Keratinocyte (primary cell): Measurements from ENCODE around the gene CALY.

Experiments used
- EZH2 ChIP-seq: IDR thresholded peaks from one replicate; pipeline ENCODE4 v1.6.1; 2012; ENCODE audit warnings: inconsistent platforms, mild to moderate bottlenecking, low read length, moderate library complexity
- TF ChIP-seq, protein P1 (sequence below), 3 experiments: IDR thresholded peaks in 1 of 3; conservative IDR thresholded peaks in 1 of 3; optimal IDR thresholded peaks in 1 of 3; 2 replicates in 2 of 3; 3 replicates in 1 of 3; pipeline versions ENCODE3 to v1.5.1; 2011; ENCODE audit warnings: low read length in 3 of 3, mild to moderate bottlenecking in 3 of 3, moderate library complexity in 2 of 3, control low read depth in 1 of 3, inconsistent platforms in 1 of 3; ENCODE audit not compliant: insufficient read depth in 2 of 3; ENCODE audit errors: extremely low read depth in 1 of 3

DNA sequence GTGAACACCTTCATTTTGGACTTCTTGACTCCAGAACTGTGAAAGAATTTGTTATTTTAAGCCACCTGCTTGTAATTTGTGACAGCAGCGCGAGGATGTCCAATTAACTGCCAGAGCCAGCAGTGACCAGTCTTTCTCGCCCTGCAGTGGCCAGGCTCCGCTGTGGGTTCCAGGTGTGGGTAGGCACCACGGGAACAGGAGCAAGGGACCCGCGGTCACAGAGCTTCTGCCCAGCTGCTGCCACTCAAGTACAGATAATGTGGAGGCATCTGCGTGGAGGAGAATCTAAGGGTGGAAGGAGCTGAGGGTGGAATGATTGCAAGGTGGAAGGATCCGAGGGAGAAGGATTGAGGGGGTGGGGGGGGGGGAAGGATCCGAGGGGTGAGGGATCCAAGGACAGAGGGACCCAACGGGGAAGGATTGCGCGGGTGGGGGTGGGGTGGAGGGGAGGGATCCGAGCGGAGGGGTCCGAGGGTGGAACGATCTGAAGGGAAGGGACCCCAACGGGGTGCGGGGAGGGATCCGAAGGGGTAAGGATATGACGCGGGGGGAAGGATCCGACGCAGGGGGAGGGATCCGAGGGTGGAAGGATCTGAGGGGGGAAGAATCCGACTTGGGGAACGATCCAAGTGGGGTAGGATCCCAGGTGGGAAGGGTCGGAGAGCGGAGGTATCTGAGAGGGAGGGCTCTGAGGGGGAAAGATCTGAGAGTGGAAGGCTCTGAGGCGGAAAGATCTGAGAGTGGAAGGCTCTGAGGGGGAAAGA lies 3.6 kb downstream of the CALY start:
- TF ChIP-seq, protein P1, sequence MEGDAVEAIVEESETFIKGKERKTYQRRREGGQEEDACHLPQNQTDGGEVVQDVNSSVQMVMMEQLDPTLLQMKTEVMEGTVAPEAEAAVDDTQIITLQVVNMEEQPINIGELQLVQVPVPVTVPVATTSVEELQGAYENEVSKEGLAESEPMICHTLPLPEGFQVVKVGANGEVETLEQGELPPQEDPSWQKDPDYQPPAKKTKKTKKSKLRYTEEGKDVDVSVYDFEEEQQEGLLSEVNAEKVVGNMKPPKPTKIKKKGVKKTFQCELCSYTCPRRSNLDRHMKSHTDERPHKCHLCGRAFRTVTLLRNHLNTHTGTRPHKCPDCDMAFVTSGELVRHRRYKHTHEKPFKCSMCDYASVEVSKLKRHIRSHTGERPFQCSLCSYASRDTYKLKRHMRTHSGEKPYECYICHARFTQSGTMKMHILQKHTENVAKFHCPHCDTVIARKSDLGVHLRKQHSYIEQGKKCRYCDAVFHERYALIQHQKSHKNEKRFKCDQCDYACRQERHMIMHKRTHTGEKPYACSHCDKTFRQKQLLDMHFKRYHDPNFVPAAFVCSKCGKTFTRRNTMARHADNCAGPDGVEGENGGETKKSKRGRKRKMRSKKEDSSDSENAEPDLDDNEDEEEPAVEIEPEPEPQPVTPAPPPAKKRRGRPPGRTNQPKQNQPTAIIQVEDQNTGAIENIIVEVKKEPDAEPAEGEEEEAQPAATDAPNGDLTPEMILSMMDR (optimal IDR thresholded peaks at IDR 0.05 in 1 of 3, IDR thresholded peaks at IDR 0.05 in 1 of 3, conservative IDR thresholded peaks at IDR 0.05 in 1 of 3; ENCODE audit: extremely low read depth in 1 of 3, insufficient read depth in 2 of 3, low read length in 3 of 3), result no peak
- TF ChIP-seq EZH2, result no peak
